ENCODE results near the gene MX1. TPM values are rescaled to one million over a fixed set of nuclear protein-coding genes. Genes with fewer than 3 reads are reported as not detected.
A peak's percentile ranks its signal among the peaks of the same experiment; 100 is the strongest.

Gene MX1
- total and polyA plus RNA-seq, 4 donors, result 16.9 to 58.1 (median 33.0) TPM

DNA sequence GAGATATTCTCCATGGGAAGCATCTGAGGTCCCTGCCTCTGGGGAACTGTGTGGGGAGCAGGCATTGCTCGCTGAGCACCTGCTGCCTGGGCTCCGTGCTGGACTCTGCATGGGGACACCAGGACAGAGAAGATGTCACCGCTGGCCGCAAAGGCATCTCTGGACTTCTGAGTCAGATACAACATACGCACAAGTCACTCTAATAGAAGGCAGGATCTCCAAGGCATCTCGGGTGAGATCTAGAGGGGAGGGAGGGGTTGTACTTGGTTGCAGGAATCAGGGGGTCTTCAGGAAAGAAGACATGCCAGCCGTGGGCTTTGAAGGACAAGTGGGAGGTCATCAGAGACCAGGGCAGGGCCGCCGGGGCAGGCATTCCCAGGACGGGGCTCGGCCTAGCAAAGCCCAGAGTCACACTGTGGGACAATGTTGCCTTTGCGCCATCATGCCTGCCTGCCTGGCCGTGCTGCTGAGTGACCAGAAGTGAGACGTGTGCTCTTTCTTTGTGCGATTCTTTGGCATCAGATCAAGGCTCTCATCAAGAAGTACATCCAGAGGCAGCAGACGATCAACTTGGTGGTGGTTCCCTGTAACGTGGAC, 35.9 kb upstream of the MX1 start:
- ATAC-seq (ENCODE audit: low FRiP score) (no peak), DNase-seq (no peak)
- Histone ChIP-seq H3K27ac (ENCODE audit: low read depth in 1 of 2, low read length in 2 of 2) (no peak overlapping the region), H3K4me3 (ENCODE audit: low read length in 2 of 2) (no peak overlapping the region), H3K36me3 (ENCODE audit: control insufficient read depth in 1 of 2, insufficient read depth in 2 of 2, low read length in 1 of 2) (no peaks in the 10 kb centered on the region), H3K9me3 (ENCODE audit: control insufficient read depth, low read length) (no peaks in the 10 kb centered on the region), H3K4me1 (ENCODE audit: control insufficient read depth in 1 of 2, insufficient read depth in 2 of 2, low read length in 2 of 2) (no peaks in the 10 kb centered on the region), H3K27me3 (ENCODE audit: control insufficient read depth in 1 of 2, insufficient read depth in 2 of 2, low read length in 1 of 2) (no peaks in the 10 kb centered on the region)
- intact Hi-C loops (cut with DNase I), result no loop called here
- WGBS, 2 donors, result 91 to 92% methylated on average over 17 of the region's 17 CpGs

GRCh38 chr21:41393876-41394465, 32.1 kb upstream of the MX1 start:
- Histone ChIP-seq H3K9me3 (ENCODE audit: control insufficient read depth, low read length) (no peaks in the 10 kb centered on the region), H3K4me3 (ENCODE audit: low read length in 2 of 2) (no peak overlapping the region), H3K36me3 (ENCODE audit: control insufficient read depth in 1 of 2, insufficient read depth in 2 of 2, low read length in 1 of 2) (no peaks in the 10 kb centered on the region), H3K27me3 (ENCODE audit: control insufficient read depth in 1 of 2, insufficient read depth in 2 of 2, low read length in 1 of 2) (no peaks in the 10 kb centered on the region), H3K27ac (ENCODE audit: low read depth in 1 of 2, low read length in 2 of 2) (no peak overlapping the region), H3K4me1 (ENCODE audit: control insufficient read depth in 1 of 2, insufficient read depth in 2 of 2, low read length in 2 of 2) (no peaks in the 10 kb centered on the region)
- intact Hi-C loops (cut with DNase I), result no loop called here
- ATAC-seq (ENCODE audit: low FRiP score) (no peak), DNase-seq (peak in 1 of 2 donors; percentile 61)
- WGBS, 2 donors, result 80 to 88% methylated on average over 8 of the region's 8 CpGs

DNA sequence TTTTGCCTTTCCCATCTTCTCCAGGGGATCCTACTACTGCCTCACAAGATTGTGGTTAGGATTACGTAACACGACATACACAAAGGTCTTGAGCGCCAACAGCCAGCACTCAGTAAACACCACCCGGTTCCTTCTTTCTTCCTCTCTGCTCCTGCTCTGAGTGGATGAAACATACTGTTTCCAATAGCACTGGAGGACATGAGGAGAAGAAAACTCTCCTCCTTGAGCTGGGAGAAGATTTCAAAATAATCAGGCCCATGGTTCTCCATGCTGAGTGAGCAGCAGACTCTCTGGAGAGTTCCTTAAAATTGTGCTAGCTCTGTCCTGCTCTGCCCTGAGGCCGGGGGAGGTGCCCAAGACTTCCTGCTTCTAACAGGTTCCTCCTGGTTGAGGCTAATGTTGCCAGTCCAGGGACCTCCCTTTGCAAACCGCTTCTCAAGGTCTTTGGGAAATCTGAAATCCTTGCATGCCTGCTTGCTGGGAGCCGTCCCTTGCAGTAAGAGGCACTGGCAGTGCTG, 29.4 kb upstream of the MX1 start:
- Histone ChIP-seq H3K4me3 (ENCODE audit: low read length in 2 of 2) (no peak overlapping the region), H3K27ac (ENCODE audit: low read depth in 1 of 2, low read length in 2 of 2) (no peak overlapping the region), H3K4me1 (ENCODE audit: control insufficient read depth in 1 of 2, insufficient read depth in 2 of 2, low read length in 2 of 2) (no peaks in the 10 kb centered on the region), H3K9me3 (ENCODE audit: control insufficient read depth, low read length) (no peaks in the 10 kb centered on the region), H3K27me3 (ENCODE audit: control insufficient read depth in 1 of 2, insufficient read depth in 2 of 2, low read length in 1 of 2) (no peaks in the 10 kb centered on the region), H3K36me3 (ENCODE audit: control insufficient read depth in 1 of 2, insufficient read depth in 2 of 2, low read length in 1 of 2) (no peaks in the 10 kb centered on the region)
- ATAC-seq (ENCODE audit: low FRiP score) (peak; percentile 50), DNase-seq (peak; percentile 55 to 75)
- WGBS, 2 donors, result 65 to 69% methylated on average over 7 of the region's 7 CpGs
- intact Hi-C loops (cut with DNase I), result no loop called here

DNA sequence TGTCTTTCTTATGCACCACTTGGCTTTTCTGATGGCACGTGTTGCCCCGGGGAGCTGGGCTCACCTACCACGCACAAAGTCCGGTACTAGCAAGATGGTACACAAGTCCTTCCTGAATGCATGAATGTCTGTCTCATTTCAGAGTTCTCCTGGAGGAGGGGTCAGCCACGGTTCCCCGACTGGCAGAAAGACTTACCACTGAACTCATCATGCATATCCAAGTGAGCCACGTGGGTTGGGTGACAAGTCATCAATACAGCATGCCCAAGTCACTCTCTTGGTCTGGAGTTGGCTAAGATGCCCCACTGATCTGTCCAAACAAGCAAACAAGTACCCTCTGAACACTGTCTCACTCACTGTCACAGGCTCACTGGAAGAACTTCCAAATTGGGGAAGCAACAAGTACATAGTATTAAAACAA, 28.6 kb upstream of the MX1 start:
- DNase-seq, result peak in 1 of 2 donors; percentile 56
- no peaks in the 10 kb centered on the region for H3K27me3 ChIP-seq (ENCODE audit: control insufficient read depth in 1 of 2, insufficient read depth in 2 of 2, low read length in 1 of 2)
- H3K9me3 ChIP-seq (ENCODE audit: control insufficient read depth, low read length), result no peaks in the 10 kb centered on the region
- no peak for ATAC-seq (ENCODE audit: low FRiP score)
- 82 to 90% methylated on average over 7 of the region's 7 CpGs for WGBS, 2 donors
- H3K4me3 ChIP-seq (ENCODE audit: low read length in 2 of 2), result no peak overlapping the region
- intact Hi-C loops (cut with DNase I), result no loop called here
- no peaks in the 10 kb centered on the region for H3K36me3 ChIP-seq (ENCODE audit: control insufficient read depth in 1 of 2, insufficient read depth in 2 of 2, low read length in 1 of 2)
- no peak overlapping the region for H3K27ac ChIP-seq (ENCODE audit: low read depth in 1 of 2, low read length in 2 of 2)
- no peaks in the 10 kb centered on the region for H3K4me1 ChIP-seq (ENCODE audit: control insufficient read depth in 1 of 2, insufficient read depth in 2 of 2, low read length in 2 of 2)

DNA sequence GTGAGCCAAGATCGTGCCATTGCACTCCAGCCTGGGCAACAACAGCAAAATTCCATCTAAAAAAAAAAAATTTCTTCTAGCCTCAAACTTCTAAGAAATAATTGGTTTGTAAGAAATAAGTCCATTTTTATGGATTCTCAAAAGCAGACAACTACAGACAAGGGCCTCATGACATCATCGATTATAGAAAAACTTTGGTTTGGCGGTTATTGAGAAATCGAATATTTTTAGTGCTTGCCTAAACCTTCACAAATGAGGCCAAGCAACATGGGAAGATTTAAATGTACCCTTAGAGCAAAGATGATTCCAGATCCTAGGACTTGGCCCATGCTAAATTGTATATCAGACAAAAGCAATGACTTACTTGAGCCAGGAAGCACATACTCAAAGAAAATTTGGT, 27.8 kb upstream of the MX1 start:
- no peaks in the 10 kb centered on the region for H3K9me3 ChIP-seq (ENCODE audit: control insufficient read depth, low read length)
- H3K4me1 ChIP-seq (ENCODE audit: control insufficient read depth in 1 of 2, insufficient read depth in 2 of 2, low read length in 2 of 2), result no peaks in the 10 kb centered on the region
- DNase-seq (no peak), ATAC-seq (ENCODE audit: low FRiP score) (no peak)
- no peak overlapping the region for H3K4me3 ChIP-seq (ENCODE audit: low read length in 2 of 2)
- 92% methylated on average over 4 of the region's 4 CpGs for WGBS, 2 donors
- intact Hi-C loops (cut with DNase I), result no loop called here
- H3K27me3 ChIP-seq (ENCODE audit: control insufficient read depth in 1 of 2, insufficient read depth in 2 of 2, low read length in 1 of 2), result no peaks in the 10 kb centered on the region
- no peaks in the 10 kb centered on the region for H3K36me3 ChIP-seq (ENCODE audit: control insufficient read depth in 1 of 2, insufficient read depth in 2 of 2, low read length in 1 of 2)
- no peak overlapping the region for H3K27ac ChIP-seq (ENCODE audit: low read depth in 1 of 2, low read length in 2 of 2)

- intact Hi-C loops (cut with DNase I), result no loop called here
- H3K9me3 ChIP-seq (ENCODE audit: control insufficient read depth, low read length), result no peaks in the 10 kb centered on the region
- WGBS, 2 donors, result 95 to 96% methylated on average over 16 of the region's 16 CpGs
- H3K36me3 ChIP-seq (ENCODE audit: control insufficient read depth in 1 of 2, insufficient read depth in 2 of 2, low read length in 1 of 2), result no peaks in the 10 kb centered on the region
- no peak for ATAC-seq (ENCODE audit: low FRiP score)
- DNase-seq, result peak in 1 of 2 donors; percentile 65
- H3K4me1 ChIP-seq (ENCODE audit: control insufficient read depth in 1 of 2, insufficient read depth in 2 of 2, low read length in 2 of 2), result no peaks in the 10 kb centered on the region
- no peak overlapping the region for H3K27ac ChIP-seq (ENCODE audit: low read depth in 1 of 2, low read length in 2 of 2)
- no peak overlapping the region for H3K4me3 ChIP-seq (ENCODE audit: low read length in 2 of 2)
- H3K27me3 ChIP-seq (ENCODE audit: control insufficient read depth in 1 of 2, insufficient read depth in 2 of 2, low read length in 1 of 2), result no peaks in the 10 kb centered on the region
Observed at GRCh38 chr21:41398831-41399230, 27.2 kb upstream of the MX1 start.

DNA sequence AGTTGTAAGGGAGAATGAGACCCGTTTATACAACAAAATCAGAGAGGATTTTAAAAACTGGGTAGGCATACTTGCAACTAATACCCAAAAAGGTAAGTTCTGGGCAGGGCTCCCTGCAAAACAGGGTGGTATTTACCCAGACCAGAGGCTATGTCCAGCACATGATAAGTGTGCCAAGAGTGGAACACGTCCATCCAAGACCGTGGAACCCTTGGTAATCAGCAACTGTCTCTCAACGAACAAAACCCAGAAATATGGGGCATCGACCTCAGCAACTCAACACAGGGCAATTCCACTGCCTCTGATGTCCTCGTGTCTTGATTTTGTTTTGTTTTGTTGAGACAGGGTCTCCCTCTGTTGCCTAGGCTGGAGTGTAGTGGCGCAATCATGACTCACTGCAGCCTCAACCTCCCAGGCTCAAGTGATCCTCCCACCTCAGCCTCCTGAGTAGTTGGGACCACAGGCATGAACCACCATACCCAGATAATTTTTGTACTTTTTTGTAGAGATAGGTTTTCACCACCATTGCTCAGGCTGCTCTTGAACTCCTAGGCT, 26.7 kb upstream of the MX1 start:
- DNase-seq, result peak in 1 of 2 donors; percentile 22
- Histone ChIP-seq H3K4me1 (ENCODE audit: control insufficient read depth in 1 of 2, insufficient read depth in 2 of 2, low read length in 2 of 2) (no peaks in the 10 kb centered on the region), H3K9me3 (ENCODE audit: control insufficient read depth, low read length) (no peaks in the 10 kb centered on the region), H3K27ac (ENCODE audit: low read depth in 1 of 2, low read length in 2 of 2) (no peak overlapping the region), H3K4me3 (ENCODE audit: low read length in 2 of 2) (no peak overlapping the region), H3K27me3 (ENCODE audit: control insufficient read depth in 1 of 2, insufficient read depth in 2 of 2, low read length in 1 of 2) (no peaks in the 10 kb centered on the region), H3K36me3 (ENCODE audit: control insufficient read depth in 1 of 2, insufficient read depth in 2 of 2, low read length in 1 of 2) (no peaks in the 10 kb centered on the region)
- intact Hi-C loops (cut with DNase I), result no loop called here
- 88% methylated on average over 7 of the region's 7 CpGs for WGBS, 2 donors
- ATAC-seq (ENCODE audit: low FRiP score), result no peak

DNA sequence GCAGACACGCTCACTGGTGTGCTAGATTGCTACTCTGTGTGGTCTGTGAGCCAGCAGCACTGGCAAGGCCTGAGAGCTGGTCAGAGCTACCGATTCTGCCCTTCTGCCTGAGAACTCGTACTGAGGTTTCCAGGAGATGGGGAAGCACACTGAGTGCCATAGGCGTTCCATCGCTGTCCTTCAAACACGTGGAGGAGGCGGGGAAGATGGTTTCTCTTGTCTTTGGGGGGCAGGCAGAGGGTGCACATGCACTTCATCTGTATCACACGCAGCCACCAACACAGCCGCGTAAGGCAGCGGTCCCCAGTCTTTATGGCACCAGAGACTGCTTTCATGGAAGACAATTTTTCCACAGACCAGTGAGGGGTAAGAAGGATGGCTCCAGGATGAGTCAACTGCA, 23.8 kb upstream of the MX1 start:
- ATAC-seq (ENCODE audit: low FRiP score) (no peak), DNase-seq (peak in 1 of 2 donors; percentile 53)
- intact Hi-C loops (cut with DNase I), result no loop called here
- no peak overlapping the region for H3K27ac ChIP-seq (ENCODE audit: low read depth in 1 of 2, low read length in 2 of 2)
- no peaks in the 10 kb centered on the region for H3K9me3 ChIP-seq (ENCODE audit: control insufficient read depth, low read length)
- no peaks in the 10 kb centered on the region for H3K36me3 ChIP-seq (ENCODE audit: control insufficient read depth in 1 of 2, insufficient read depth in 2 of 2, low read length in 1 of 2)
- 91 to 93% methylated on average over 11 of the region's 11 CpGs for WGBS, 2 donors
- no peaks in the 10 kb centered on the region for H3K27me3 ChIP-seq (ENCODE audit: control insufficient read depth in 1 of 2, insufficient read depth in 2 of 2, low read length in 1 of 2)
- H3K4me3 ChIP-seq (ENCODE audit: low read length in 2 of 2), result no peak overlapping the region
- H3K4me1 ChIP-seq (ENCODE audit: control insufficient read depth in 1 of 2, insufficient read depth in 2 of 2, low read length in 2 of 2), result no peaks in the 10 kb centered on the region

DNA sequence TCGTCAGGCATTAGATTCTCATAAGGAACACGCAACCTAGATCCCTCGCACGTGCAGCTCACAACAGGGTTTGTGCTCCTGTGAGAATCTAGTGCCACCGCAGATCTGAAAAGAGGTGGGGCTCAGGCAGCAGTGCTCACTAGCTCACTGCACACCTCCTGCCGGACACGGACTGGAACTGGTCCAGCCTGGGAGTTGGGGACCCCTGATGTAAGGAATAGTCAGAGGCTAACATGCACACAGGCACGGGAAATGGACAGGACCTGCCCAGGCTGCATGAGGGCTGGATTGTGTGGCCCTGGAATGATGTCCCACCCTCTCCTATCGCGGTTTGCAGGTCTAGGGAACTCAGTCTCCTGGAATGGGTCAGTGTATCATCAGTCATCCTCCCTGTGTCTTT, 23.2 kb upstream of the MX1 start:
- Histone ChIP-seq H3K36me3 (ENCODE audit: control insufficient read depth in 1 of 2, insufficient read depth in 2 of 2, low read length in 1 of 2) (no peaks in the 10 kb centered on the region), H3K27me3 (ENCODE audit: control insufficient read depth in 1 of 2, insufficient read depth in 2 of 2, low read length in 1 of 2) (no peaks in the 10 kb centered on the region)
- intact Hi-C loops (cut with DNase I), result no loop called here

More for the DNA sequence above, 23.2 kb upstream of the MX1 start:
- Histone ChIP-seq H3K27ac (ENCODE audit: low read depth in 1 of 2, low read length in 2 of 2) (no peak overlapping the region), H3K4me3 (ENCODE audit: low read length in 2 of 2) (no peak overlapping the region), H3K4me1 (ENCODE audit: control insufficient read depth in 1 of 2, insufficient read depth in 2 of 2, low read length in 2 of 2) (no peaks in the 10 kb centered on the region), H3K9me3 (ENCODE audit: control insufficient read depth, low read length) (no peaks in the 10 kb centered on the region)
- DNase-seq (peak in 1 of 2 donors; percentile 59), ATAC-seq (ENCODE audit: low FRiP score) (no peak)
- 90 to 91% methylated on average over 10 of the region's 10 CpGs for WGBS, 2 donors

All from aorta (tissue), 5 donors.